ENCODE measurements around the gene ABHD17C.
"Not testable (repeated sequence)": the region's sequence is repeated elsewhere in the genome, so short reads cannot be mapped to it uniquely, and the experiment has no call there.

Gene ABHD17C

DNA sequence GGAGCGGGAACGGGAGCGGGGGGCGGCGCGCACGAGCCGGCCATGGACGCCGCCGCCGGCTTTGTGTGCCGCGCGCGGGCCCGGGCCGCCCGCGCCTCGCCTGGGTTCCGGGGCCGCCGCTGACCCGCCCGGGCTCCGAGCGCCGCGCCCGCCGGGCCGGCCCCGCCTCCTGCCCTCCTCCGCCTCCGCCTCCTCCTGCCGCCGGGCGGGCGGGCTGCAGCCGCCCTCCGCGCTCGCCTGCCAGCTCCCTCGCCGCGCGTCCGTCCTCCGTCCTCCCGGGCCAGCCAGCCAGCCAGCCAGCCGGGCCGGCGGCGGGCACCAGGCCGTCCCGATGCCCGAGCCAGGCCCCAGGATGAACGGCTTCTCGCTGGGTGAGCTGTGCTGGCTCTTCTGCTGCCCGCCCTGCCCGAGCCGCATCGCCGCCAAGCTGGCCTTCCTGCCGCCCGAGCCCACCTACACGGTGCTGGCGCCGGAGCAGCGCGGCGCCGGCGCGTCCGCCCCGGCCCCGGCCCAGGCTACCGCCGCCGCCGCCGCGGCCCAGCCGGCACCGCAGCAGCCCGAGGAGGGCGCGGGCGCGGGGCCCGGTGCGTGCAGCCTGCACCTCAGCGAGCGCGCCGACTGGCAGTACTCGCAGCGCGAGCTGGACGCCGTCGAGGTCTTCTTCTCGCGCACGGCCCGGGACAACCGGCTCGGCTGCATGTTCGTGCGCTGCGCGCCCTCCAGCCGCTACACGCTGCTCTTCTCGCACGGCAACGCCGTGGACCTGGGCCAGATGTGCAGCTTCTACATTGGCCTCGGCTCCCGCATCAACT is at the start of gene ABHD17C:
Gene ABHD17C, plus strand, starts transcription at position 212 of the 812 bp plus-strand sequence. Its CDS starts 120 bp downstream, at position 332.
- no peaks in the 10 kb centered on the region for H3K9me3 ChIP-seq (ENCODE audit: control insufficient read depth, insufficient read depth, low read depth, low read length)
- peak within 1 kb of the TSS; percentile 80 for H3K4me3 ChIP-seq (ENCODE audit: low read depth, low read length)
- peak within 1 kb of the TSS; percentile 79 for H3K9ac ChIP-seq (ENCODE audit: low read length)
- H3K4me1 ChIP-seq (ENCODE audit: control insufficient read depth, insufficient read depth, low read length): peaks cover 11% of the 10 kb centered on the region
- H3K27ac ChIP-seq (ENCODE audit: low read depth, low read length): no peak within 1 kb of the TSS
- peaks cover 27% of the 10 kb centered on the region for H3K27me3 ChIP-seq (ENCODE audit: control insufficient read depth, insufficient read depth, low read length)
- no peaks in the 10 kb centered on the region for H3K36me3 ChIP-seq (ENCODE audit: control insufficient read depth, insufficient read depth, low read length)

GRCh38 chr15:80645494-80646065 is 49.5 kb upstream of the ABHD17C start:
- H3K36me3 ChIP-seq (ENCODE audit: control insufficient read depth, insufficient read depth, low read length): no peaks in the 10 kb centered on the region
- H3K9me3 ChIP-seq (ENCODE audit: control insufficient read depth, insufficient read depth, low read depth, low read length): peaks cover 37% of the 10 kb centered on the region
- no peaks in the 10 kb centered on the region for H3K27me3 ChIP-seq (ENCODE audit: control insufficient read depth, insufficient read depth, low read length)
- no peaks in the 10 kb centered on the region for H3K4me1 ChIP-seq (ENCODE audit: control insufficient read depth, insufficient read depth, low read length)
- no peak overlapping the region for H3K9ac ChIP-seq (ENCODE audit: low read length)
- no peak overlapping the region for H3K27ac ChIP-seq (ENCODE audit: low read depth, low read length)
- H3K4me3 ChIP-seq (ENCODE audit: low read depth, low read length): no peak overlapping the region

GRCh38 chr15:80647424-80647823 is 47.7 kb upstream of the ABHD17C start:
- not testable (repeated sequence) for H3K27ac ChIP-seq (ENCODE audit: low read depth, low read length); H3K27me3 ChIP-seq (ENCODE audit: control insufficient read depth, insufficient read depth, low read length); H3K4me1 ChIP-seq (ENCODE audit: control insufficient read depth, insufficient read depth, low read length); H3K9ac ChIP-seq (ENCODE audit: low read length); H3K4me3 ChIP-seq (ENCODE audit: low read depth, low read length); H3K36me3 ChIP-seq (ENCODE audit: control insufficient read depth, insufficient read depth, low read length)
- H3K9me3 ChIP-seq (ENCODE audit: control insufficient read depth, insufficient read depth, low read depth, low read length): peaks cover 43% of the 10 kb centered on the region

DNA sequence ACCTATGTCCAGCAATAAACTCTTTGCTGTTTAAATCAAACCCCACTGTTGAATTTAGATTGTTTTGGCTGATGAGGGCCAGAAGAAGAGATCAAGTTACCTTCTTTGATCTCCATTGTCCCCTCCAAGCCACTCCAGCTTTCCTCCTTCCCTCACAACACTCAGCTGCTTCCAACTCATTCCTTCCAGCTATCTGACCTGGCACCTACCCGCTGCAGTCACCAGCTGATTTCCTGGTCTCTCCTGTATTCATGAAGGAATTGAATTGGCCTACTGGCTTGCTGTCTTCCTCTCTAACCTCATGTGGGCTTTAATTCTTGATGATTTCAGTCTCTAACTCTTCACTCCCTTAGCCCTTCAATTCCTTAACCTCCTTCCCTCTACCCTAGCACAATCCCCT is 40.8 kb upstream of the ABHD17C start:
- Histone ChIP-seq H3K36me3 (ENCODE audit: control insufficient read depth, insufficient read depth, low read length) (no peaks in the 10 kb centered on the region), H3K4me3 (ENCODE audit: low read depth, low read length) (no peak overlapping the region), H3K9me3 (ENCODE audit: control insufficient read depth, insufficient read depth, low read depth, low read length) (peaks cover 22% of the 10 kb centered on the region), H3K27ac (ENCODE audit: low read depth, low read length) (no peak overlapping the region), H3K27me3 (ENCODE audit: control insufficient read depth, insufficient read depth, low read length) (no peaks in the 10 kb centered on the region), H3K9ac (ENCODE audit: low read length) (no peak overlapping the region), H3K4me1 (ENCODE audit: control insufficient read depth, insufficient read depth, low read length) (no peaks in the 10 kb centered on the region)

DNA sequence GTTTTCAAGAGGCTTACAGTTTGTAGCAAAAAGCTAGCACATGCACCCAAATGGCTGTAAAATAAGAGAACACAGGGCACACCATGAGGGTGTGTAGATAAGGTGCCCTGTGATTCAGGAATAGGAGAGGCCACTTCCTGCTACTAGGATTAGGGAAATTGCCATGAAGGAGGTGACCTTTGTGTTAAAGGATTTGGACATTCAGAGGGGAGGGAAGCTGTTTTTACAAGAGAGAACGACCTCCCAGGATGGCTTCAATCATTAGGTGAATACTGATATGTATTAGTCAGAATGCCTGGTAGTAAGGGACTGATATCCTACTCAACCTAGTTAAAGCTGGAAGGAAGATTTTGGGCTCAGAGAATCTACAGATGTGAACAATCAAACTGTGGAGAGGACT is 35.7 kb upstream of the ABHD17C start:
- Histone ChIP-seq H3K4me3 (ENCODE audit: low read depth, low read length) (no peak overlapping the region), H3K9me3 (ENCODE audit: control insufficient read depth, insufficient read depth, low read depth, low read length) (no peaks in the 10 kb centered on the region), H3K27me3 (ENCODE audit: control insufficient read depth, insufficient read depth, low read length) (no peaks in the 10 kb centered on the region), H3K9ac (ENCODE audit: low read length) (no peak overlapping the region), H3K4me1 (ENCODE audit: control insufficient read depth, insufficient read depth, low read length) (no peaks in the 10 kb centered on the region), H3K36me3 (ENCODE audit: control insufficient read depth, insufficient read depth, low read length) (no peaks in the 10 kb centered on the region), H3K27ac (ENCODE audit: low read depth, low read length) (no peak overlapping the region)

- H3K4me1 ChIP-seq (ENCODE audit: control insufficient read depth, insufficient read depth, low read length): no peaks in the 10 kb centered on the region
- no peaks in the 10 kb centered on the region for H3K27me3 ChIP-seq (ENCODE audit: control insufficient read depth, insufficient read depth, low read length)
- no peaks in the 10 kb centered on the region for H3K36me3 ChIP-seq (ENCODE audit: control insufficient read depth, insufficient read depth, low read length)
- H3K27ac ChIP-seq (ENCODE audit: low read depth, low read length): no peak overlapping the region
- H3K9me3 ChIP-seq (ENCODE audit: control insufficient read depth, insufficient read depth, low read depth, low read length): no peaks in the 10 kb centered on the region
- H3K9ac ChIP-seq (ENCODE audit: low read length): no peak overlapping the region
- no peak overlapping the region for H3K4me3 ChIP-seq (ENCODE audit: low read depth, low read length)
Observed at GRCh38 chr15:80660119-80660518, 35.0 kb upstream of the ABHD17C start.

- H3K4me1 ChIP-seq (ENCODE audit: control insufficient read depth, insufficient read depth, low read length): no peaks in the 10 kb centered on the region
- H3K9ac ChIP-seq (ENCODE audit: low read length): no peak overlapping the region
- H3K27me3 ChIP-seq (ENCODE audit: control insufficient read depth, insufficient read depth, low read length): no peaks in the 10 kb centered on the region
- no peak overlapping the region for H3K4me3 ChIP-seq (ENCODE audit: low read depth, low read length)
- H3K36me3 ChIP-seq (ENCODE audit: control insufficient read depth, insufficient read depth, low read length): no peaks in the 10 kb centered on the region
- H3K9me3 ChIP-seq (ENCODE audit: control insufficient read depth, insufficient read depth, low read depth, low read length): no peaks in the 10 kb centered on the region
- no peak overlapping the region for H3K27ac ChIP-seq (ENCODE audit: low read depth, low read length)
Observed at GRCh38 chr15:80662129-80662528, 33.0 kb upstream of the ABHD17C start.

GRCh38 chr15:80662757-80663553 is 32.2 kb upstream of the ABHD17C start:
- Histone ChIP-seq H3K27me3 (ENCODE audit: control insufficient read depth, insufficient read depth, low read length) (no peaks in the 10 kb centered on the region), H3K36me3 (ENCODE audit: control insufficient read depth, insufficient read depth, low read length) (no peaks in the 10 kb centered on the region), H3K4me3 (ENCODE audit: low read depth, low read length) (no peak overlapping the region), H3K9me3 (ENCODE audit: control insufficient read depth, insufficient read depth, low read depth, low read length) (no peaks in the 10 kb centered on the region), H3K27ac (ENCODE audit: low read depth, low read length) (no peak overlapping the region), H3K9ac (ENCODE audit: low read length) (no peak overlapping the region), H3K4me1 (ENCODE audit: control insufficient read depth, insufficient read depth, low read length) (no peaks in the 10 kb centered on the region)

DNA sequence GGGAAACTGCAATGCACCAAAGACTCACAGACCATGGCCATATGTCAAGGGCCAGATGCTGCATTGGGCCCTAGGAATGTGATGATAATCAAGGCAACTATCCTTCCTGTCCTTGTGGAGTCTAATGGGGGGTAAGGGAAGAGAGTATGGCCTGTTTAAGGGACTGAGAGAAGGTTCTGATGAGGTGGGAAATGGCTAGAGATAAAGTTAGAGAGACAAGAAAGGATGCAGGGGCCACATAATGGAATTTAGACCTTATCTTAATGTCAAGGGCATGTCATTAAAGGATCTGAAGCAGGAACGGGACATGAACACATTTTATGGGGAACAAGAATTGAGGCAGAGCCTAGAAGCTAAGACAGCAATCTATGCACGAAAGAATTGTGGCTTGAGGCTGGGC is 30.0 kb upstream of the ABHD17C start:
- Histone ChIP-seq H3K4me1 (ENCODE audit: control insufficient read depth, insufficient read depth, low read length) (no peaks in the 10 kb centered on the region), H3K27ac (ENCODE audit: low read depth, low read length) (no peak overlapping the region), H3K36me3 (ENCODE audit: control insufficient read depth, insufficient read depth, low read length) (no peaks in the 10 kb centered on the region), H3K4me3 (ENCODE audit: low read depth, low read length) (no peak overlapping the region), H3K27me3 (ENCODE audit: control insufficient read depth, insufficient read depth, low read length) (no peaks in the 10 kb centered on the region), H3K9ac (ENCODE audit: low read length) (no peak overlapping the region), H3K9me3 (ENCODE audit: control insufficient read depth, insufficient read depth, low read depth, low read length) (no peaks in the 10 kb centered on the region)

- H3K4me1 ChIP-seq (ENCODE audit: control insufficient read depth, insufficient read depth, low read length): no peaks in the 10 kb centered on the region
- no peaks in the 10 kb centered on the region for H3K9me3 ChIP-seq (ENCODE audit: control insufficient read depth, insufficient read depth, low read depth, low read length)
- no peak overlapping the region for H3K4me3 ChIP-seq (ENCODE audit: low read depth, low read length)
- H3K36me3 ChIP-seq (ENCODE audit: control insufficient read depth, insufficient read depth, low read length): no peaks in the 10 kb centered on the region
- no peak overlapping the region for H3K9ac ChIP-seq (ENCODE audit: low read length)
- H3K27ac ChIP-seq (ENCODE audit: low read depth, low read length): no peak overlapping the region
- H3K27me3 ChIP-seq (ENCODE audit: control insufficient read depth, insufficient read depth, low read length): no peaks in the 10 kb centered on the region
Observed at GRCh38 chr15:80667936-80668335, 27.2 kb upstream of the ABHD17C start.
